A549 (cell line): ENCODE data around the gene BMP7. TPM values are rescaled to one million over a fixed set of nuclear protein-coding genes. Genes with fewer than 3 reads are reported as not detected.
"Not testable (repeated sequence)": the region's sequence is repeated elsewhere in the genome, so short reads cannot be mapped to it uniquely, and the experiment has no call there.

ENCODE experiments used
- ATAC-seq, 2 experiments: fragments of 200-7000 bp in 1 of 2; fragments of >200 bp in 1 of 2; cut with Nextera tagmentation in 1 of 2; cut with Tn5 transposase in 1 of 2; 3 replicates each; pipeline versions ENCODE4 v1.8.0 to v1.9.1; 2018 to 2020; ENCODE audit warnings: mild to moderate bottlenecking in 1 of 2, moderate library complexity in 1 of 2
- CTCF ChIA-PET: fragments of 300-600 bp; sonication (Branson Sonifier 250); formaldehyde crosslinking; extraction: SDS; loops from one replicate; lab custom pipeline; 2021; ENCODE audit warnings: antibody characterized with exemption, inconsistent platforms; lab: Yijun Ruan, JAX
- POLR2A ChIA-PET: fragments of 350-600 bp; formaldehyde crosslinking; extraction: SDS; loops from one replicate; lab custom pipeline; 2021; ENCODE audit warnings: antibody characterized with exemption, inconsistent platforms; lab: Yijun Ruan, JAX
- DNase-seq, 2 experiments: peaks; one replicate each; pipeline versions ENCODE4 v3.0.0 to v3.0.0-alpha.2; 2011 to 2016; ENCODE audit warnings: low read depth in 1 of 2, low spot score in 1 of 2
- FAIRE-seq: peaks from 2 replicates; lab custom pipeline; 2011; peaks lifted over from hg19 to GRCh38; lab: Jason Lieb, UNC
- H3K27ac ChIP-seq, 2 experiments: fragments of >200 bp; sonication (Bioruptor Twin); formaldehyde crosslinking; 3 replicates each; pipeline ENCODE4 v1.5.1; 2016 to 2017
- H3K4me1 ChIP-seq: fragments of >200 bp; sonication (Bioruptor Twin); formaldehyde crosslinking; 3 replicates; pipeline ENCODE4 v1.6.1; 2016
- H3K4me2 ChIP-seq: fragments of >200 bp; sonication (Bioruptor Twin); formaldehyde crosslinking; 3 replicates; pipeline ENCODE4 v1.6.1; 2016
- H3K4me3 ChIP-seq: fragments of >200 bp; sonication (Bioruptor Twin); formaldehyde crosslinking; 3 replicates; pipeline ENCODE4 v1.5.1; 2016
- H3K9me3 ChIP-seq: fragments of >200 bp; sonication (Bioruptor Twin); formaldehyde crosslinking; 3 replicates; pipeline ENCODE4 v1.6.1; 2016
- BHLHE40 ChIP-seq: IDR thresholded peaks from 2 replicates; pipeline ENCODE4 v1.6.1; 2012; ENCODE audit warnings: low read depth, low read length, inconsistent platforms
- CBX8 ChIP-seq: fragments of 200-600 bp; sonication (generic); IDR thresholded peaks from 2 replicates; pipeline ENCODE4 v1.6.1; 2016
- EHMT2 ChIP-seq: fragments of 200-600 bp; sonication (generic); IDR thresholded peaks from 2 replicates; pipeline ENCODE4 v1.6.1; 2016; ENCODE audit warnings: antibody characterized with exemption, low read depth, mild to moderate bottlenecking, moderate library complexity
- EP300 ChIP-seq, 2 experiments: fragments of >200 bp; sonication (Bioruptor Twin); formaldehyde crosslinking; IDR thresholded peaks; 2 replicates in 1 of 2; 3 replicates in 1 of 2; pipeline ENCODE4 v1.6.1; 2016 to 2017
- ESRRA ChIP-seq: fragments of 150-350 bp; IDR thresholded peaks from 2 replicates; pipeline ENCODE4 v1.6.1; 2014; ENCODE audit warnings: mild to moderate bottlenecking, low read length, borderline replicate concordance
- FOXS1 ChIP-seq: fragments of 250-450 bp; sonication (Bioruptor Pico); IDR thresholded peaks from 2 replicates; pipeline ENCODE4 v1.5.0; 2020; ENCODE audit warnings: mild to moderate bottlenecking, moderate library complexity
- HEYL ChIP-seq: fragments of 250-450 bp; sonication (Bioruptor Pico); IDR thresholded peaks from 2 replicates; pipeline ENCODE4 v1.8.0; 2021; ENCODE audit warnings: mild to moderate bottlenecking, moderate library complexity
- HOXA7 ChIP-seq: fragments of 250-450 bp; sonication (Bioruptor Pico); IDR thresholded peaks from 2 replicates; pipeline ENCODE4 v1.5.0; 2020; ENCODE audit warnings: mild to moderate bottlenecking, moderate library complexity
- HOXB13 ChIP-seq: fragments of 250-450 bp; sonication (Bioruptor Pico); IDR thresholded peaks from 2 replicates; pipeline ENCODE4 v1.5.0; 2020; ENCODE audit warnings: low read depth, mild to moderate bottlenecking, moderate library complexity
- HOXB5 ChIP-seq: fragments of 250-450 bp; sonication (Bioruptor Pico); IDR thresholded peaks from 2 replicates; pipeline ENCODE4 v1.5.0; 2020; ENCODE audit warnings: mild to moderate bottlenecking, moderate library complexity
- JUNB ChIP-seq: fragments of >200 bp; sonication (Bioruptor Twin); formaldehyde crosslinking; IDR thresholded peaks from 2 replicates; pipeline ENCODE4 v1.6.1; 2016
- KDM1A ChIP-seq: fragments of 200-600 bp; sonication (generic); IDR thresholded peaks from 2 replicates; pipeline ENCODE4 v1.6.1; 2016; ENCODE audit warnings: low read depth, mild to moderate bottlenecking
- KDM5A ChIP-seq: fragments of 200-600 bp; sonication (generic); IDR thresholded peaks from 2 replicates; pipeline ENCODE4 v1.6.1; 2016; ENCODE audit warnings: antibody characterized with exemption, mild to moderate bottlenecking
- MAFK ChIP-seq: fragments of 450-650 bp; IDR thresholded peaks from 2 replicates; pipeline ENCODE4 v1.6.1; 2014; ENCODE audit not compliant: partially characterized antibody
- MAZ ChIP-seq: fragments of 150-350 bp; IDR thresholded peaks from 2 replicates; pipeline ENCODE4 v1.6.1; 2014; ENCODE audit warnings: antibody characterized with exemption, low read depth, low read length, borderline replicate concordance
- MYC ChIP-seq: IDR thresholded peaks from 2 replicates; pipeline ENCODE4 v1.6.1; 2012; ENCODE audit warnings: mild to moderate bottlenecking, inconsistent platforms, low read length, improper control_type of control experiment, borderline replicate concordance
- NFE2L2 ChIP-seq: fragments of 150-350 bp; conservative IDR thresholded peaks from 2 replicates; pipeline ENCODE4 v1.6.1; 2014; ENCODE audit warnings: low read length
- NPAS2 ChIP-seq: fragments of 250-450 bp; sonication (Bioruptor Pico); IDR thresholded peaks from 2 replicates; pipeline ENCODE4 v1.8.0; 2022; ENCODE audit warnings: mild to moderate bottlenecking, moderate library complexity, borderline replicate concordance
- POLR2A ChIP-seq: IDR thresholded peaks from 2 replicates; pipeline ENCODE4 v1.6.1; 2012; ENCODE audit warnings: mild to moderate bottlenecking, low read length
- RARB ChIP-seq: fragments of 250-450 bp; sonication (Bioruptor Pico); IDR thresholded peaks from 2 replicates; pipeline ENCODE4 v1.8.0; 2021; ENCODE audit warnings: mild to moderate bottlenecking, moderate library complexity
- RFX5 ChIP-seq: fragments of 450-650 bp; IDR thresholded peaks from 2 replicates; pipeline ENCODE4 v1.7.1; 2014; ENCODE audit warnings: antibody characterized with exemption, mild to moderate bottlenecking, moderate library complexity
- RNF2 ChIP-seq: fragments of 200-600 bp; sonication (generic); IDR thresholded peaks from 2 replicates; pipeline ENCODE4 v1.6.1; 2016; ENCODE audit warnings: low read depth, mild to moderate bottlenecking, antibody characterized with exemption, moderate library complexity, borderline replicate concordance
- TFCP2L1 ChIP-seq: fragments of 250-450 bp; sonication (Bioruptor Pico); IDR thresholded peaks from 2 replicates; pipeline ENCODE4 v1.5.0; 2021; ENCODE audit warnings: mild to moderate bottlenecking
- TP53 ChIP-seq: fragments of 250-450 bp; sonication (Bioruptor Pico); IDR thresholded peaks from 2 replicates; pipeline ENCODE4 v1.5.0; 2021; ENCODE audit warnings: mild to moderate bottlenecking, moderate library complexity
- ZC3H11A ChIP-seq: fragments of 450-650 bp; IDR thresholded peaks from 2 replicates; pipeline ENCODE4 v1.6.1; 2014; ENCODE audit warnings: antibody characterized with exemption, mild to moderate bottlenecking
- WGBS: methylation state at CpG from one replicate; pipeline ENCODE4 v1.1.6; 2017; ENCODE audit errors: missing lambda C conversion rate; 5-methylcytosine and 5-hydroxymethylcytosine counted together
- polyA plus RNA-seq, 4 experiments: library from polyadenylated mRNA; depleted of rRNA in 3 of 4; stranded (reverse); fragments of >200 nt; fragmentation: RNase III in 1 of 4; extraction: RNeasy Plus Mini Kit Qiagen cat#74134 plus additional on column Dnase treatment in 1 of 4; gene quantifications; 2 replicates in 3 of 4; 3 replicates in 1 of 4; pipeline ENCODE4 v1.2.3, GENCODE V29; 2011 to 2017
- TF ChIP-seq, protein P1 (sequence below): fragments of >200 bp; sonication (Bioruptor Twin); formaldehyde crosslinking; IDR thresholded peaks from 2 replicates; pipeline ENCODE4 v1.6.1; 2016
- TF ChIP-seq, protein P2 (sequence below): fragments of 250-450 bp; sonication (Bioruptor Pico); IDR thresholded peaks from 2 replicates; pipeline ENCODE4 v1.5.0; 2020; ENCODE audit warnings: low read depth, mild to moderate bottlenecking, moderate library complexity

Gene BMP7
- polyA plus RNA-seq, 2 of the 4 experiments (the other 2 are of a cell fraction), result 0.08 to 0.22 TPM

DNA sequence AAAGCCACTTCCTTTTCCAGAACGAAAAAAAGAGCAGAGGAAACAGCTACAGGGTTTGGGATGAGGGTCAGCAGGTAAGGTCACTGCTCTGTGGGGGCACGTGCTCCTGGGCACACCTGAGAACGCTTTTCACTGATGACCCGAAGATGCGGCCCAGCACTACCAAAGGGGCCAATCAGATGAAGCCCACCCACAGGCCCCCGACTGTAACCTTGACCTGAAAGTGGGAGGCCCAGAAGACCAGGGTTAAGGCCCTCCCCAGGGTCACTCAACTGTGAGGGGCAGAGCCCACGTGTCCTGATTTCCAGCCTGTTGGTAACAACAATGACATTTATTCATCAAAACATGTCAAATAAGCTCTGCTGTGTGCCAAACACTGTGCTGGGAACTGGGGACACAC is 108.0 kb downstream of the BMP7 start:
- TF ChIP-seq NPAS2 (CRISPR knock-in tag), result no peak
- TF ChIP-seq RARB, result no peak
- no peak for TF ChIP-seq CBX8
- TF ChIP-seq POLR2A, result no peak
- TF ChIP-seq BHLHE40, result no peak
- TF ChIP-seq MAZ, result no peak
- no peak for TF ChIP-seq RFX5
- TF ChIP-seq FOXS1 (CRISPR knock-in tag), result no peak
- no peak for TF ChIP-seq ZC3H11A
- no peak for TF ChIP-seq RNF2
- TF ChIP-seq, protein P1, sequence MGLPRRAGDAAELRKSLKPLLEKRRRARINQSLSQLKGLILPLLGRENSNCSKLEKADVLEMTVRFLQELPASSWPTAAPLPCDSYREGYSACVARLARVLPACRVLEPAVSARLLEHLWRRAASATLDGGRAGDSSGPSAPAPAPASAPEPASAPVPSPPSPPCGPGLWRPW, result no peak
- no peak for TF ChIP-seq KDM5A
- no peak for TF ChIP-seq MYC
- no peak for TF ChIP-seq HOXB5 (CRISPR knock-in tag)
- no peak for ATAC-seq
- 32% methylated on average over 7 of the region's 7 CpGs for WGBS
- no peak for FAIRE-seq
- CTCF ChIA-PET, result no interaction called here
- no peak overlapping the region for H3K27ac ChIP-seq
- no peaks in the 10 kb centered on the region; the same call in 2 of the 3 replicates for H3K9me3 ChIP-seq
- H3K4me2 ChIP-seq, result no peak overlapping the region
- H3K4me1 ChIP-seq, result no peaks in the 10 kb centered on the region
- DNase-seq, result no peak
- POLR2A ChIA-PET, result no interaction called here
- H3K4me3 ChIP-seq, result no peak overlapping the region

DNA sequence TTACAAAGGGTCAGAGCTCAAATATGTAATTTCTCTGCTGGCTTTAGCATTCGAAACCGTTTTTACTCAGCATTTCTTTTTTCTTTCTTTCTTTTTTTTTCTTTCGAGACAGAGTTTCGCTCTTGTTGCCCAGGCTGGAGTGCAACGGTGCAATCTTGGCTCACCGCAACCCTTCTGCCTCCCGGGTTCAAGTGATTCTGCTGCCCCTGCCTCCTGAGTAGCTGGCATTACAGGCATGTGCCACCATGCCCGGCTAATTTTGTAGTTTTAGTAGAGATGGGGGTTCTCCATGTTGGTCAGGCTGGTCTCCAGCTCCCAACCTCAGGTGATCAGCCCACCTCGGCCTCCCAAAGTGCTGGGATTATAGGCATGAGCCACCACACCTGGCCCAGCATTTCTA is 108.7 kb downstream of the BMP7 start:
- CTCF ChIA-PET, POLR2A ChIA-PET, H3K9me3 ChIP-seq, FAIRE-seq, H3K4me3 ChIP-seq, ATAC-seq, DNase-seq, H3K4me2 ChIP-seq, H3K27ac ChIP-seq, H3K4me1 ChIP-seq: not testable (repeated sequence)
- WGBS, result 60% methylated on average over 8 of the region's 9 CpGs

GRCh38 chr20:57157106-57157691 is 109.2 kb downstream of the BMP7 start:
- no peaks in the 10 kb centered on the region for H3K9me3 ChIP-seq
- H3K4me1 ChIP-seq, result no peaks in the 10 kb centered on the region
- H3K27ac ChIP-seq, result no peak overlapping the region
- no peak overlapping the region for H3K4me2 ChIP-seq
- POLR2A ChIA-PET, result no interaction called here
- no peak for FAIRE-seq
- no peak for DNase-seq
- WGBS, result 80% methylated on average over 11 of the region's 13 CpGs
- no peak for TF ChIP-seq NFE2L2
- no peak for TF ChIP-seq MYC
- no peak for TF ChIP-seq ESRRA
- TF ChIP-seq KDM5A, result no peak
- TF ChIP-seq, protein P2, sequence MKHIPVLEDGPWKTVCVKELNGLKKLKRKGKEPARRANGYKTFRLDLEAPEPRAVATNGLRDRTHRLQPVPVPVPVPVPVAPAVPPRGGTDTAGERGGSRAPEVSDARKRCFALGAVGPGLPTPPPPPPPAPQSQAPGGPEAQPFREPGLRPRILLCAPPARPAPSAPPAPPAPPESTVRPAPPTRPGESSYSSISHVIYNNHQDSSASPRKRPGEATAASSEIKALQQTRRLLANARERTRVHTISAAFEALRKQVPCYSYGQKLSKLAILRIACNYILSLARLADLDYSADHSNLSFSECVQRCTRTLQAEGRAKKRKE (CRISPR knock-in tag), result no peak
- no peak for TF ChIP-seq EP300 (IDR thresholded peaks at IDR 0.05)
- no peak for TF ChIP-seq HOXA7
- CTCF ChIA-PET, result interaction anchor here (1.1 kb wide), 1 partner anchor 66 kb away, joined by 3 read pairs; no protein-coding TSS in a partner anchor
- no peak for ATAC-seq
- H3K4me3 ChIP-seq, result no peak overlapping the region

DNA sequence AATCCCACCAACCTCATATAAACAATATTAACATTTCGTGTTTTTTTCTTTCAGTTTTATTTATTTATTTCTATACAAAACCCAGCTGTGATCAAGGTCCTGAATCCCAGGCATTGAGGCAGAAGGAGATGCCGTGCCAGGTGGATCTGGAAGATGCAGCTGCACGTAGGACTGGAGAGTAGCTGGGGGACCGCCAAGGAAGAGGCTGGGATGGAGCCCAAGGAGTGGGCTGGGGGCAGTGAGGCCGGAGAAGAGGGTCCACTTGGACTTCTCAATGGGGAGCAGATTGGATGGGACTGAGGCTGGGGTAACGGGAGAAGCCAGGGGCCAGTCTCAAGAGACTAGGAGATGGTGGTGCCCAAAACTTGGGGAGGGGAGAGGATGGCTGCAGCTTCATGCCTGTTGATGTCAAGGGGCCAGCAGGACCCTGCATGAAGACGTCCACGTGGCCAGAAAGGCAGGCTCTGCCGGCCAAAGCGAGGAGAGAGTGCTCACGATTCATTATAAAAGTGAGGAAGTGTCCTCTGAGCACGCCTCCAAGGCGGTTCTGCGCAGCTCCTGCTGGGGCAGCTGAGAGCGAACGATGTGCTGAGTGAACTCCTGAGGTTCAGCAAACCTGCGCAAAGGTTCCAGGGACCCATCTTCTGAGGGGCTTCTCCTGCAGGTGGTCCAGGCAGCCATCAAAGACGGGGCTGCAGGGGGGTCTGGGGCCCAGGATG is 110.3 kb downstream of the BMP7 start:
- Histone ChIP-seq H3K4me1 (no peaks in the 10 kb centered on the region), H3K9me3 (no peaks in the 10 kb centered on the region), H3K4me2 (no peak overlapping the region), H3K27ac (no peak overlapping the region), H3K4me3 (no peak overlapping the region)
- no peak for DNase-seq
- 55% methylated on average over 18 of the region's 18 CpGs for WGBS
- TF ChIP-seq HEYL (CRISPR knock-in tag), result no peak
- TF ChIP-seq MAFK, result no peak
- TF ChIP-seq HOXA7, result no peak
- no peak for TF ChIP-seq KDM1A
- no peak for TF ChIP-seq TP53 (CRISPR knock-in tag)
- no peak for TF ChIP-seq TFCP2L1 (CRISPR knock-in tag)
- no peak for TF ChIP-seq JUNB
- TF ChIP-seq HOXB13, result no peak
- TF ChIP-seq EHMT2, result no peak
- ChIA-PET CTCF (interaction anchor here (1.1 kb wide), 1 partner anchor 64 kb away, joined by 3 read pairs; no protein-coding TSS in a partner anchor), POLR2A (no interaction called here)
- no peak for ATAC-seq
- no peak for FAIRE-seq
